GM12878 (cell line): ENCODE results near the gene LRSAM1. TPM values are rescaled to one million over a fixed set of nuclear protein-coding genes. Genes with fewer than 3 reads are reported as not detected.

ENCODE experiments used
- HDAC2 ChIP-seq: fragments of 200-600 bp; sonication (generic); IDR thresholded peaks from 2 replicates; pipeline ENCODE4 v1.6.1; 2017
- polyA plus RNA-seq, 11 experiments: library from polyadenylated mRNA; depleted of rRNA in 4 of 11; unstranded in 6 of 11; stranded (reverse) in 5 of 11; fragments of >200 nt; fragmentation: Nextera tagmentation in 4 of 11; fragmentation: Illumina TruSeq in 1 of 11; extraction: Ambion mirVana in 4 of 11; extraction: Trizol in 1 of 11; gene quantifications; 1 replicate in 1 of 11; 2 replicates in 10 of 11; pipeline versions ENCODE4 v1.2.1 to v1.2.3, GENCODE V29; 2011 to 2016; ENCODE audit warnings: inconsistent platforms in 2 of 11, missing spikeins in 2 of 11, low read depth in 1 of 11
- total RNA-seq, 4 experiments: library from RNA; depleted of rRNA in 3 of 4; stranded (reverse); fragments of >200 nt in 3 of 4; fragmentation: Illumina TruSeq in 1 of 4; extraction: Trizol in 1 of 4; gene quantifications; 2 replicates each; pipeline versions ENCODE4 v1.2.1 to v1.2.3, GENCODE V29; 2013 to 2021
- TF ChIP-seq, protein P1 (sequence below): fragments of 150-350 bp; IDR thresholded peaks from 2 replicates; pipeline ENCODE4 v1.6.1; 2014; ENCODE audit warnings: mild to moderate bottlenecking, low read depth, low read length
- TF ChIP-seq, protein P2 (sequence below): IDR thresholded peaks from 2 replicates; pipeline ENCODE4 v1.6.1; 2012; ENCODE audit warnings: improper control_type of control experiment, low read depth, low read length; ENCODE audit not compliant: insufficient replicate concordance
- TF ChIP-seq, protein P3 (sequence below): IDR thresholded peaks from 2 replicates; pipeline ENCODE4 v1.6.1; 2012; ENCODE audit warnings: mild to moderate bottlenecking, low read depth, low read length

The LRSAM1 gene
- total and polyA plus RNA-seq, 10 of the 15 experiments (the other 5 are each of a cell fraction or from before 2014, with no cell fraction given): 0.14 to 23.4 (median 11.7) TPM

DNA sequence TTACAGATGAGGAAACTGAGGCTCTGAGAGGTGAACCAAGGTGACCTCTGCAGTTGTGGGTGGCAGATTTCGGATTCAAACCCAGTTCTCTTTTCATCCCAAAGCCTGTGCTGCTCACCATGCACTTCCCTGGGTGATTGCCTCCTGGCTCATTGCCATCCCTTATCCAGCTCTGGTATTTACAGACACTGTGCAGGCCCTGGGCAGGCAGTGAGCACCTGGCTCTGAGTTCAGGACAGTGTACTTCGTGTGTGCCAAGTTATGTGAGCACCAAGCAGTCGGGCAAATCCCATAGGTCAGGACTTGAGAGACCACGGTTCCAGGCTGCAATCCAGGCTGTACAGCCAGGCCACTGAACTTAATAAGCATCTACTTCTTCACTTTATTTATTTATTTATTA lies 1.4 kb downstream of the LRSAM1 start (continued):
- TF ChIP-seq, protein P1, sequence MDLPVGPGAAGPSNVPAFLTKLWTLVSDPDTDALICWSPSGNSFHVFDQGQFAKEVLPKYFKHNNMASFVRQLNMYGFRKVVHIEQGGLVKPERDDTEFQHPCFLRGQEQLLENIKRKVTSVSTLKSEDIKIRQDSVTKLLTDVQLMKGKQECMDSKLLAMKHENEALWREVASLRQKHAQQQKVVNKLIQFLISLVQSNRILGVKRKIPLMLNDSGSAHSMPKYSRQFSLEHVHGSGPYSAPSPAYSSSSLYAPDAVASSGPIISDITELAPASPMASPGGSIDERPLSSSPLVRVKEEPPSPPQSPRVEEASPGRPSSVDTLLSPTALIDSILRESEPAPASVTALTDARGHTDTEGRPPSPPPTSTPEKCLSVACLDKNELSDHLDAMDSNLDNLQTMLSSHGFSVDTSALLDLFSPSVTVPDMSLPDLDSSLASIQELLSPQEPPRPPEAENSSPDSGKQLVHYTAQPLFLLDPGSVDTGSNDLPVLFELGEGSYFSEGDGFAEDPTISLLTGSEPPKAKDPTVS: no peak
- TF ChIP-seq HDAC2: no peak
- TF ChIP-seq, protein P2, sequence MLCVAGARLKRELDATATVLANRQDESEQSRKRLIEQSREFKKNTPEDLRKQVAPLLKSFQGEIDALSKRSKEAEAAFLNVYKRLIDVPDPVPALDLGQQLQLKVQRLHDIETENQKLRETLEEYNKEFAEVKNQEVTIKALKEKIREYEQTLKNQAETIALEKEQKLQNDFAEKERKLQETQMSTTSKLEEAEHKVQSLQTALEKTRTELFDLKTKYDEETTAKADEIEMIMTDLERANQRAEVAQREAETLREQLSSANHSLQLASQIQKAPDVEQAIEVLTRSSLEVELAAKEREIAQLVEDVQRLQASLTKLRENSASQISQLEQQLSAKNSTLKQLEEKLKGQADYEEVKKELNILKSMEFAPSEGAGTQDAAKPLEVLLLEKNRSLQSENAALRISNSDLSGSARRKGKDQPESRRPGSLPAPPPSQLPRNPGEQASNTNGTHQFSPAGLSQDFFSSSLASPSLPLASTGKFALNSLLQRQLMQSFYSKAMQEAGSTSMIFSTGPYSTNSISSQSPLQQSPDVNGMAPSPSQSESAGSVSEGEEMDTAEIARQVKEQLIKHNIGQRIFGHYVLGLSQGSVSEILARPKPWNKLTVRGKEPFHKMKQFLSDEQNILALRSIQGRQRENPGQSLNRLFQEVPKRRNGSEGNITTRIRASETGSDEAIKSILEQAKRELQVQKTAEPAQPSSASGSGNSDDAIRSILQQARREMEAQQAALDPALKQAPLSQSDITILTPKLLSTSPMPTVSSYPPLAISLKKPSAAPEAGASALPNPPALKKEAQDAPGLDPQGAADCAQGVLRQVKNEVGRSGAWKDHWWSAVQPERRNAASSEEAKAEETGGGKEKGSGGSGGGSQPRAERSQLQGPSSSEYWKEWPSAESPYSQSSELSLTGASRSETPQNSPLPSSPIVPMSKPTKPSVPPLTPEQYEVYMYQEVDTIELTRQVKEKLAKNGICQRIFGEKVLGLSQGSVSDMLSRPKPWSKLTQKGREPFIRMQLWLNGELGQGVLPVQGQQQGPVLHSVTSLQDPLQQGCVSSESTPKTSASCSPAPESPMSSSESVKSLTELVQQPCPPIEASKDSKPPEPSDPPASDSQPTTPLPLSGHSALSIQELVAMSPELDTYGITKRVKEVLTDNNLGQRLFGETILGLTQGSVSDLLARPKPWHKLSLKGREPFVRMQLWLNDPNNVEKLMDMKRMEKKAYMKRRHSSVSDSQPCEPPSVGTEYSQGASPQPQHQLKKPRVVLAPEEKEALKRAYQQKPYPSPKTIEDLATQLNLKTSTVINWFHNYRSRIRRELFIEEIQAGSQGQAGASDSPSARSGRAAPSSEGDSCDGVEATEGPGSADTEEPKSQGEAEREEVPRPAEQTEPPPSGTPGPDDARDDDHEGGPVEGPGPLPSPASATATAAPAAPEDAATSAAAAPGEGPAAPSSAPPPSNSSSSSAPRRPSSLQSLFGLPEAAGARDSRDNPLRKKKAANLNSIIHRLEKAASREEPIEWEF: no peak
- TF ChIP-seq, protein P3, sequence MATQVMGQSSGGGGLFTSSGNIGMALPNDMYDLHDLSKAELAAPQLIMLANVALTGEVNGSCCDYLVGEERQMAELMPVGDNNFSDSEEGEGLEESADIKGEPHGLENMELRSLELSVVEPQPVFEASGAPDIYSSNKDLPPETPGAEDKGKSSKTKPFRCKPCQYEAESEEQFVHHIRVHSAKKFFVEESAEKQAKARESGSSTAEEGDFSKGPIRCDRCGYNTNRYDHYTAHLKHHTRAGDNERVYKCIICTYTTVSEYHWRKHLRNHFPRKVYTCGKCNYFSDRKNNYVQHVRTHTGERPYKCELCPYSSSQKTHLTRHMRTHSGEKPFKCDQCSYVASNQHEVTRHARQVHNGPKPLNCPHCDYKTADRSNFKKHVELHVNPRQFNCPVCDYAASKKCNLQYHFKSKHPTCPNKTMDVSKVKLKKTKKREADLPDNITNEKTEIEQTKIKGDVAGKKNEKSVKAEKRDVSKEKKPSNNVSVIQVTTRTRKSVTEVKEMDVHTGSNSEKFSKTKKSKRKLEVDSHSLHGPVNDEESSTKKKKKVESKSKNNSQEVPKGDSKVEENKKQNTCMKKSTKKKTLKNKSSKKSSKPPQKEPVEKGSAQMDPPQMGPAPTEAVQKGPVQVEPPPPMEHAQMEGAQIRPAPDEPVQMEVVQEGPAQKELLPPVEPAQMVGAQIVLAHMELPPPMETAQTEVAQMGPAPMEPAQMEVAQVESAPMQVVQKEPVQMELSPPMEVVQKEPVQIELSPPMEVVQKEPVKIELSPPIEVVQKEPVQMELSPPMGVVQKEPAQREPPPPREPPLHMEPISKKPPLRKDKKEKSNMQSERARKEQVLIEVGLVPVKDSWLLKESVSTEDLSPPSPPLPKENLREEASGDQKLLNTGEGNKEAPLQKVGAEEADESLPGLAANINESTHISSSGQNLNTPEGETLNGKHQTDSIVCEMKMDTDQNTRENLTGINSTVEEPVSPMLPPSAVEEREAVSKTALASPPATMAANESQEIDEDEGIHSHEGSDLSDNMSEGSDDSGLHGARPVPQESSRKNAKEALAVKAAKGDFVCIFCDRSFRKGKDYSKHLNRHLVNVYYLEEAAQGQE: no peak
- TF ChIP-seq, all 136 proteins: peak for 0
